ENCODE data around the gene DNAL1.

Gene DNAL1

GRCh38 chr14:73660511-73660910 is 15.7 kb downstream of the DNAL1 start:
- no peak overlapping the region for H3K4me3 ChIP-seq (ENCODE audit: control insufficient read depth, low read depth, low read length)
- no peak for DNase-seq (ENCODE audit: low read depth)
- no peak for TF ChIP-seq CTCF (IDR thresholded peaks at IDR 0.05; ENCODE audit: control insufficient read depth, insufficient read depth, low read depth, low read length, missing control alignments)

- no peak overlapping the region for H3K4me3 ChIP-seq (ENCODE audit: control insufficient read depth, low read depth, low read length)
- no peak for DNase-seq (ENCODE audit: low read depth)
- no peak for TF ChIP-seq CTCF (IDR thresholded peaks at IDR 0.05; ENCODE audit: control insufficient read depth, insufficient read depth, low read depth, low read length, missing control alignments)
Measured at GRCh38 chr14:73661872-73662271, 17.1 kb downstream of the DNAL1 start.

- DNase-seq (ENCODE audit: low read depth) = peak; percentile 85
- TF ChIP-seq CTCF (IDR thresholded peaks at IDR 0.05; ENCODE audit: control insufficient read depth, insufficient read depth, low read depth, low read length, missing control alignments) = peak; percentile 64
- H3K4me3 ChIP-seq (ENCODE audit: control insufficient read depth, low read depth, low read length) = no peak overlapping the region
Measured at GRCh38 chr14:73662487-73662943, 17.7 kb downstream of the DNAL1 start.

- H3K4me3 ChIP-seq (ENCODE audit: control insufficient read depth, low read depth, low read length) = no peak overlapping the region
- TF ChIP-seq CTCF (IDR thresholded peaks at IDR 0.05; ENCODE audit: control insufficient read depth, insufficient read depth, low read depth, low read length, missing control alignments) = no peak
- DNase-seq (ENCODE audit: low read depth) = no peak
Measured at GRCh38 chr14:73663548-73664212, 18.9 kb downstream of the DNAL1 start.

- DNase-seq (ENCODE audit: low read depth) = no peak
Measured at GRCh38 chr14:73665130-73665529, 20.3 kb downstream of the DNAL1 start.

GRCh38 chr14:73666583-73666982 is 21.8 kb downstream of the DNAL1 start:
- no peak overlapping the region for H3K4me3 ChIP-seq (ENCODE audit: control insufficient read depth, low read depth, low read length)
- TF ChIP-seq CTCF (IDR thresholded peaks at IDR 0.05; ENCODE audit: control insufficient read depth, insufficient read depth, low read depth, low read length, missing control alignments) = no peak
- no peak for DNase-seq (ENCODE audit: low read depth)

More at GRCh38 chr14:73665130-73665529, 20.3 kb downstream of the DNAL1 start:
- H3K4me3 ChIP-seq (ENCODE audit: control insufficient read depth, low read depth, low read length) = no peak overlapping the region
- TF ChIP-seq CTCF (IDR thresholded peaks at IDR 0.05; ENCODE audit: control insufficient read depth, insufficient read depth, low read depth, low read length, missing control alignments) = no peak

Measured in AG09309 (cell line).